ENCODE measurements around the gene CNOT6L. TPM values are rescaled to one million over a fixed set of nuclear protein-coding genes. Genes with fewer than 3 reads are reported as not detected.

Gene CNOT6L
- total and polyA plus RNA-seq, 8 donors, result 2.2 to 38.7 (median 24.8) TPM

DNA sequence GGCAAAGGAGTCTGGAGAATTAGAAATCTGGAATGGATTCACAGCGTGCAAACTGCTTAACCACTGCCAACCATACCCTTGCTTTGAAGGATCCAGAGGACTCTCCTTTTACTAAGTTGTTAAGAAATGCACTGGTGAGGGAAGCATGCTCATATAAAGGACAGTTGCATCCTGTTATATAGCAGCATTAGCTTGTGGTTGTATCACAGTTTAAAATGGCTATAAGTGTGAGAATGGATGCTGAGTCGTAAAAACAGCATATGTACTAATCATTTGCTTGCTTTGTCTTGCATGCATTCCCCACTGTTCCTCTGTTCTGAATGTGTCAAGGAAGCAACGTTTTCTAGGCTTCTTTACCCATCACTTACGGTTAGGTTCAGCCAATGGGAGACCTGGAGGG, 112.5 kb downstream of the CNOT6L start:
- Histone ChIP-seq H3K9me3 (no peaks in the 10 kb centered on the region), H3K36me3 (no peaks in the 10 kb centered on the region), H3K4me1 (peaks cover 0 to 7% (median 0%) of the 10 kb centered on the region in 3 donors), H3K27ac (no peak overlapping the region), H3K4me3 (no peak overlapping the region), H3K27me3 (no peaks in the 10 kb centered on the region)
- DNase-seq (no peak), FAIRE-seq (no peak), ATAC-seq (no peak)
- WGBS, 2 donors, result 69 to 74% methylated on average over 4 of the region's 4 CpGs
- TF ChIP-seq, protein P1, sequence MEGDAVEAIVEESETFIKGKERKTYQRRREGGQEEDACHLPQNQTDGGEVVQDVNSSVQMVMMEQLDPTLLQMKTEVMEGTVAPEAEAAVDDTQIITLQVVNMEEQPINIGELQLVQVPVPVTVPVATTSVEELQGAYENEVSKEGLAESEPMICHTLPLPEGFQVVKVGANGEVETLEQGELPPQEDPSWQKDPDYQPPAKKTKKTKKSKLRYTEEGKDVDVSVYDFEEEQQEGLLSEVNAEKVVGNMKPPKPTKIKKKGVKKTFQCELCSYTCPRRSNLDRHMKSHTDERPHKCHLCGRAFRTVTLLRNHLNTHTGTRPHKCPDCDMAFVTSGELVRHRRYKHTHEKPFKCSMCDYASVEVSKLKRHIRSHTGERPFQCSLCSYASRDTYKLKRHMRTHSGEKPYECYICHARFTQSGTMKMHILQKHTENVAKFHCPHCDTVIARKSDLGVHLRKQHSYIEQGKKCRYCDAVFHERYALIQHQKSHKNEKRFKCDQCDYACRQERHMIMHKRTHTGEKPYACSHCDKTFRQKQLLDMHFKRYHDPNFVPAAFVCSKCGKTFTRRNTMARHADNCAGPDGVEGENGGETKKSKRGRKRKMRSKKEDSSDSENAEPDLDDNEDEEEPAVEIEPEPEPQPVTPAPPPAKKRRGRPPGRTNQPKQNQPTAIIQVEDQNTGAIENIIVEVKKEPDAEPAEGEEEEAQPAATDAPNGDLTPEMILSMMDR (IDR thresholded peaks at IDR 0.05), result no peak
- intact Hi-C loops (cut with DNase I), result loop anchor here in 1 of 3 donors (10.0 kb wide), 1 partner anchor 82 kb away; no protein-coding TSS in a partner anchor

DNA sequence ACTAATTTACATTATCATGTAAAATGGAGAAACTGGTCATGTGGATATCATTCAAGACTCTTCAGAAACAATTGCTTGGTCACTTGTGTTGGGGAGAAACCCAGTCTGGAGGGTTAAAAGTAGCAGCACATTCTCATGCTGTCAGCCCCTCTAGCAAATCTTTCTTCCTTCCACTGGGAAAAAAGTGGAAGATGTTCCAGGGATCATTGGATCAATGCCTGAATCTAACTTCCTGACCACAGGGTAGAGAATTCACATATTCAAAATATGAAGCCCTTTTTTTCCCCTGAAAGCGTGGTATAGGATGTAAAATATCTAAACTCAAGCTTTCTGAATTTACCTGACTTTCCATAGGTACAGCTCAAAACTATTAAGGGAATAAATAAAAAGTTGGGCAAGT, 115.5 kb downstream of the CNOT6L start:
- Histone ChIP-seq H3K4me3 (no peak overlapping the region), H3K4me1 (no peaks in the 10 kb centered on the region), H3K27me3 (no peaks in the 10 kb centered on the region), H3K9me3 (no peaks in the 10 kb centered on the region), H3K27ac (no peak overlapping the region), H3K36me3 (no peaks in the 10 kb centered on the region)
- WGBS, 2 donors, result 92 to 96% methylated on average over 1 of the region's 1 CpG
- intact Hi-C loops (cut with DNase I), result loop anchor here in 1 of 3 donors (10.0 kb wide), 1 partner anchor 79 kb away; no protein-coding TSS in a partner anchor
- DNase-seq (no peak), ATAC-seq (no peak), FAIRE-seq (no peak)
- TF ChIP-seq, protein P1 (IDR thresholded peaks at IDR 0.05), result no peak

DNA sequence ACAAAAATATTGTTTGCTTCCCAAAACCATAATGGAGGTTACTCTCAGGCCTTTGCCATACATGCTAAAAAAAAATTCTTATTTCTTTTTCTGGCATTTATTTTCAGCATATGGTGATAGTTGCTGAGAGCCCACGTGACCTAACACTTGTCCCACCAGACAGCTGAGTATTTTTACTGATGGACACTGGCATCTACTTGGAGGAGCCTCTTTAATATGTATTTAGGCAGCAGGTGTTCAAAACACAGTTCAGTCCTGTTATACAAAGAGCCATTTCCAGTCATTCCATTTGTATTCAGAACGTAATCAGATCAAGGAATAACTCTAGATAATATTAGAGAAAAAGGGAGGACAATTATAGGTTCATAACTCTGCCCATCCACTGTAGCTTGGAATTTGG, 118.0 kb downstream of the CNOT6L start:
- no peaks in the 10 kb centered on the region for H3K36me3 ChIP-seq
- TF ChIP-seq, protein P1 (IDR thresholded peaks at IDR 0.05), result no peak
- no peak for ATAC-seq
- H3K27ac ChIP-seq, result no peak overlapping the region
- FAIRE-seq, result no peak
- intact Hi-C loops (cut with DNase I), result loop anchor here in 1 of 3 donors (10.0 kb wide), 1 partner anchor 76 kb away; no protein-coding TSS in a partner anchor
- 81 to 94% methylated on average over 2 of the region's 2 CpGs for WGBS, 2 donors
- H3K9me3 ChIP-seq, result no peaks in the 10 kb centered on the region
- no peak overlapping the region for H3K4me3 ChIP-seq
- no peaks in the 10 kb centered on the region for H3K27me3 ChIP-seq
- no peak for DNase-seq
- peaks cover 0 to 3% (median 0%) of the 10 kb centered on the region in 3 donors for H3K4me1 ChIP-seq

DNA sequence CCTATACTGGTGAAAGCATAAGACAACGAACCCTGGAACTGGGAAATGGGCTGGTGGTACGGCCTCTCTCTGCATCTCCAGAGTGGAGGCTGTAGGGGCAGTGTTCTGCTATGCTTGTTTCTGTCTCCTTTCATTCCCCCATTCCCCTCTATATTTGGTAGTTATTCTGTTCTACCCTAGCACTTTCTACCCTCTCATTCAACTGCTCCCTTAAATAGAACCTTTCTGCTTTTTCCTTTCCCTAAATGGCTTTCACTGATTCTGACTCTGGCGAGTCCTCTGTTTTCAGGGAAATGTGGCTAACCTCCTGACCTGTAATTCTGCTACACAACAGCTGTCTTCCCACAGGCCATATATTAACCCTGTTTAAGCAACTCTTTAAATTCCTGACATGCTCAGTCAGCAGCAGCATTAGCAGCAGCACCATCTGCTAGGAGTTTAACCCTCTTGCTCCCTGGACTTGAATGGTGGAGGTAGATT, 119.4 kb downstream of the CNOT6L start:
- Histone ChIP-seq H3K27ac (no peak overlapping the region), H3K9me3 (no peaks in the 10 kb centered on the region), H3K4me1 (peaks cover 0 to 3% (median 0%) of the 10 kb centered on the region in 3 donors), H3K36me3 (no peaks in the 10 kb centered on the region), H3K27me3 (no peaks in the 10 kb centered on the region), H3K4me3 (no peak overlapping the region)
- DNase-seq (no peak), FAIRE-seq (no peak), ATAC-seq (no peak)
- intact Hi-C loops (cut with DNase I), result loop anchor here in 1 of 3 donors (10.0 kb wide), 2 partner anchors 75 to 315 kb away; no protein-coding TSS in a partner anchor
- TF ChIP-seq, protein P1 (IDR thresholded peaks at IDR 0.05), result no peak
- 57 to 59% methylated on average over 3 of the region's 3 CpGs for WGBS, 2 donors
